ENCODE data around the gene PRMT9. TPM values are rescaled to one million over a fixed set of nuclear protein-coding genes. Genes with fewer than 3 reads are reported as not detected.
A peak's percentile ranks its signal among the peaks of the same experiment; 100 is the strongest.

PRMT9 gene
- total RNA-seq, 1 experiment from 2014 or later = 10.5 TPM

DNA sequence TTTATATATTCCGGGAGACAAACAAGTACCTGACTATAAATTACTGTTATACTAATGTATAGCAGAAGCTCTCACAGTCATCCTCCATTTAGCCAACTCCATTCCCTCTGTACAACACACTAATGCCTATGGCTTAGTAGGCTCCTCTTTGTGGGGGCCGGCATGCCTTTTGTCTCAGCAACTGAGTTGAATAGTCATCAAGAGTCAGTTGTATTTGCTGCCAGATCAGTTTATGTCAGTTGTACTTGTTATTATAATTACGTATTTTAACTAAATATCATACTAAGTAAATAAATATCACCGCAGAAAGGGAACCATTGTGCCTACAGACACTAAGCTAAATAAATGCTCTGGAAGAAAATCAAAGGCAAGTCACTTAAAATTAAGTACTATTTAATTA, 9.9 kb downstream of the PRMT9 start:
- no peaks in the 10 kb centered on the region for H3K9me3 Mint-ChIP-seq
- peaks cover 1 to 2% of the 10 kb centered on the region in 2 experiments; a peak in 2 of 4 replicates for H3K4me1 Mint-ChIP-seq
- Histone ChIP-seq H4K5ac (ENCODE audit: insufficient read length, low read depth, low read length) (no peak overlapping the region), H2BK5ac (ENCODE audit: insufficient read length, low read length) (no peak overlapping the region), H3T11ph (ENCODE audit: low read length) (no peak overlapping the region), H2AFZ (ENCODE audit: low read length) (no peak overlapping the region), H3K27me3 (ENCODE audit: insufficient read depth, low read length) (no peaks in the 10 kb centered on the region), H2BK15ac (ENCODE audit: low read depth, low read length) (no peak overlapping the region), H3K56ac (ENCODE audit: insufficient read length, low read depth, low read length) (no peak overlapping the region), H3K79me2 (ENCODE audit: insufficient read depth, low read length) (no peaks in the 10 kb centered on the region), H3K18ac (ENCODE audit: insufficient read length, low read depth, low read length) (no peak overlapping the region), H3K4ac (ENCODE audit: low read depth, low read length) (no peak overlapping the region), H3K9ac (ENCODE audit: extremely low read depth, insufficient read length, low read length) (no peak overlapping the region), H3K23ac (ENCODE audit: insufficient read length, low read depth, low read length) (no peak overlapping the region), H4K91ac (ENCODE audit: insufficient read length, low read depth, low read length) (no peak overlapping the region), H3K79me1 (ENCODE audit: insufficient read depth, low read depth, low read length, poor library complexity, severe bottlenecking) (no peaks in the 10 kb centered on the region), H2BK20ac (ENCODE audit: low read depth, low read length, poor library complexity, severe bottlenecking) (no peak overlapping the region), H2BK12ac (ENCODE audit: insufficient read length, low read depth, low read length) (no peak overlapping the region), H3K27ac (ENCODE audit: insufficient read length, low read depth, low read length) (no peak overlapping the region), H3K9me3 (ENCODE audit: control insufficient read depth, low read depth, low read length) (no peaks in the 10 kb centered on the region), H3K4me2 (ENCODE audit: insufficient read depth, insufficient read length, low read length) (no peak overlapping the region), H4K20me1 (ENCODE audit: control insufficient read depth, insufficient read depth, insufficient read length) (no peaks in the 10 kb centered on the region), H3K23me2 (ENCODE audit: insufficient read length, low read depth, low read length, poor library complexity, severe bottlenecking) (no peaks in the 10 kb centered on the region), H4K8ac (replicated peaks; ENCODE audit: insufficient read length, low read depth, low read length) (no peak overlapping the region), H3K14ac (ENCODE audit: insufficient read depth, low read length) (no peak overlapping the region), H2AK5ac (ENCODE audit: insufficient read length, low read length) (no peak overlapping the region), H3K4me1 (ENCODE audit: insufficient read depth, low read length) (no peaks in the 10 kb centered on the region), H2BK120ac (ENCODE audit: low read depth, low read length, poor library complexity, severe bottlenecking) (no peak overlapping the region)
- peak overlapping the region in 1 of 3 experiments; percentile 54; a peak in 1 of 7 replicates for H3K27ac Mint-ChIP-seq
- H3K36me3 Mint-ChIP-seq (ENCODE audit: insufficient read depth in 1 of 3, low read depth in 3 of 3) = peaks cover 10 to 23% (median 19%) of the 10 kb centered on the region in 3 experiments
- TF ChIP-seq, protein P1, sequence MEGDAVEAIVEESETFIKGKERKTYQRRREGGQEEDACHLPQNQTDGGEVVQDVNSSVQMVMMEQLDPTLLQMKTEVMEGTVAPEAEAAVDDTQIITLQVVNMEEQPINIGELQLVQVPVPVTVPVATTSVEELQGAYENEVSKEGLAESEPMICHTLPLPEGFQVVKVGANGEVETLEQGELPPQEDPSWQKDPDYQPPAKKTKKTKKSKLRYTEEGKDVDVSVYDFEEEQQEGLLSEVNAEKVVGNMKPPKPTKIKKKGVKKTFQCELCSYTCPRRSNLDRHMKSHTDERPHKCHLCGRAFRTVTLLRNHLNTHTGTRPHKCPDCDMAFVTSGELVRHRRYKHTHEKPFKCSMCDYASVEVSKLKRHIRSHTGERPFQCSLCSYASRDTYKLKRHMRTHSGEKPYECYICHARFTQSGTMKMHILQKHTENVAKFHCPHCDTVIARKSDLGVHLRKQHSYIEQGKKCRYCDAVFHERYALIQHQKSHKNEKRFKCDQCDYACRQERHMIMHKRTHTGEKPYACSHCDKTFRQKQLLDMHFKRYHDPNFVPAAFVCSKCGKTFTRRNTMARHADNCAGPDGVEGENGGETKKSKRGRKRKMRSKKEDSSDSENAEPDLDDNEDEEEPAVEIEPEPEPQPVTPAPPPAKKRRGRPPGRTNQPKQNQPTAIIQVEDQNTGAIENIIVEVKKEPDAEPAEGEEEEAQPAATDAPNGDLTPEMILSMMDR (conservative IDR thresholded peaks at IDR 0.05) = no peak
- WGBS (ENCODE audit: extremely low coverage, insufficient read length, low lambda C conversion rate) = no CpG with 5 or more reads among the region's 4 CpGs
- no peak for DNase-seq
- no peak overlapping the region for H3K4me3 Mint-ChIP-seq
- H3K27me3 Mint-ChIP-seq (ENCODE audit: low read depth) = no peaks in the 10 kb centered on the region

All from H9 (cell line).